Stimulated activated CD4-positive, alpha-beta T cell treated with anti-CD3 and anti-CD28 coated beads, Interleukin-4, amount 100 ng/mL, for 24 hours (primary cell): ENCODE data around the gene JAK1.
"Not testable (repeated sequence)": the region's sequence is repeated elsewhere in the genome, so short reads cannot be mapped to it uniquely, and the experiment has no call there.

Experiments used
- DNase-seq: peaks from one replicate; pipeline ENCODE4 v3.0.0-alpha.2; 2020

JAK1 gene

GRCh38 chr1:64829411-64830029 lies 136.8 kb downstream of the JAK1 start:
- DNase-seq, result no peak

DNA sequence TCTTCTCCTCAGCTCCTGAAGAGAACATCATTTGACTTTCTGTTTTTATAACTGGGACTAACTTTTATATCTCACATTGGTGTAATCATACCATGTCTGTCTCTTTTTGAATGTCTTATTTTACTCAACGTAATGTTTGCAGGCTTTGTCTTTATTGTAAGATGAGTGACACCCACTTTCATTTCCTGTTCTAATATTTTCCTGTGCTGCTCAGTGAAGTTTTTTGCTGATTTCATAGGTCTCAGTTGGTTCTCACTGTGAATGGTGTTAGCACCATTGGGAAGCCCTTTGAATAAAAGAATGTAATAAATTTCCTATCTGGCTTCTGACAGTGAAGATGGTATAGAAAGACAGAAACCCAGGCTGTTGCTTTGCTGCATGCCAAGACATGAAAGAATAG lies 137.5 kb downstream of the JAK1 start:
- no peak for DNase-seq

GRCh38 chr1:64826991-64827390 lies 139.4 kb downstream of the JAK1 start:
- no peak for DNase-seq

DNA sequence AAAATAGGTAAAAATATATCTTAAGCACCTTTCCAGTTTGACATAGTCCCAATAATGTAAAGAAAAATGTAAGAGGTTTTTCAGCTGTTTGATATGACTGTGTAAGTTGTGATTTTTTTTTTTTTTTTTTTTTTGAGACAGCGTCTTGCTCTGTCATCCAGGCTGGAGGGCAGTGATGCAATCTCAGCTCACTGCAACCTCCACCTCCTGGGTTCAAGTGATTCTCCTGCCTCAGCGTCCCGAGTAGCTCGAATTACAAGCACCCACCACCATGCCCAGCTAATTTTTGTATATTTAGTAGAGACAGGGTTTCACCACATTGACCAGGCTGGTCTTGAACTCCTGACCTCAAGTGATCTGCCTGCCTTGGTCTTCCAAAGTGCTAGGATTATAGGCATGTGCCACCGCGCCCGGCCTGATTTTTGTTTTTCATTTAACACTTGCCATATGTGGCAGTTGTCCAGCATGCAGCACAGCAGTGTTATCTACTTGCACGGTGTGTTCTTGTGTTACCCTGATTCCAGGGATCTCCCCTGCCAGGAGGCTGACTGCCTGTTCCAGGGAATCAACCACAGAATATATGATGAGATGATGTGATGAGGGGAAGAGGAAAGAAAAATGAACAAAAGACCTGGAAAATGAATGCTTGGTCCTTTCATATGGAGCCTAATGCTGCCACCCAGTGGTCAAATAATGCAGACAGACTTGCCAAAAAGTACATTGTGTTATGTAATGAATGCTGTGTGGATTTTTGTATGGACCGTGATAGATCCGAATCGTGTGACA lies 142.5 kb downstream of the JAK1 start:
- DNase-seq, result peak; percentile 71

DNA sequence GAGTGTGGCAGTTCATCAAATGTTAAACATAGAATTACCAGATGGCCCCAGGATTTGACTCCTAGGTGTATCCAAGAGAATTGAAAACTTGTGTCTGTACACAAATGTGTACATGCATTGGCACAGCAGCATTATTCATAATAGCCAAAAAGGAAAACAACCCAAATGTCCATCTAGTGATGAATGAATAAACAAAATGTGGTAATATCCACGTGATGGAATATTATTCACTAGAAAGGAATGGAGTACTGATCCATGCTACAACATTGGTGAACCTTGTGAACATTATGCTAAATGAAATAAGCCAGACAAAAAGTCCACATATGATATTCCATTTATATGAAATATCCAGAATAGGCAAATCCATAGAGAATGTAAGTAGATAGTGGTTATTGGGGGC lies 143.7 kb downstream of the JAK1 start:
- no peak for DNase-seq

GRCh38 chr1:64820572-64820971 lies 145.8 kb downstream of the JAK1 start:
- not testable (repeated sequence) for DNase-seq

- DNase-seq, result not testable (repeated sequence)
These were observed 149.0 kb downstream of the JAK1 start for GRCh38 chr1:64817364-64817763.

GRCh38 chr1:64814427-64814826 lies 151.9 kb downstream of the JAK1 start:
- DNase-seq, result no peak

DNA sequence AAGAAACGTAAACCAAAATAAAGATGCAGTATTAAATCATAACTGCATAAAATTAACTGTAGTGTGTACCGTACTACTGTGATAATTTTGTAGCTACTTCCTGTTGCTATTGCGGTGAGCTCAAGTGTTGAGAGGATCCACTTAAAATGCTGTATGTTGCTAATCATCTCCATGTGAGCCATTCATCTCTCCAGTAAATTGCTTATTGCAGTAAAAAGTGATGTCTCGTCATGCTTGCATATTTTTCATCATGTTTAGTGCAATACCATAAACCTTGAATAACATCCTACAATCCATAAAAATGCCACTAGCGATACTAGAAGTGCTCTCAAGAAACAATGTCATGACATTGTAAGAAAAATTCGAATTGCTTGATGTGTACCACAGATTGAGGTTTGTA lies 155.2 kb downstream of the JAK1 start:
- DNase-seq, result no peak

DNA sequence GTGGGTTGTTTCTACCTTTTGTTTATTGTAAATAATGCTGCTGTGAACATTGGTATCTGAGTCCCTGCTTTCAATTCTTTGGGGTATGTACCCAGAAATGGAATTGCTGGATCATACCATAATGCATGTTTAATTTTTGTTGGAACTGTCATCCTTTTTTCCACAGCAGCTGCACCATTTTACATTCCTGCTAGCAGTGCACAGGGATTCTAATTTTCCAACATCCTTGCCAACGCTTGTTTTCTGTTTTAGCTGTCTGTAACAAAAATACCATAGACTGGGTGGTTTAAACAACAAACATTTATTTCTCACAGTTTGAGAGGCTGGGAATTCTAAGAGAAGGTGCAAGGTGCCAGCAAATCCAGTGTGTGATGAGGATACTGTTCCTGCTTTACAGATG lies 156.3 kb downstream of the JAK1 start:
- DNase-seq, result no peak

DNA sequence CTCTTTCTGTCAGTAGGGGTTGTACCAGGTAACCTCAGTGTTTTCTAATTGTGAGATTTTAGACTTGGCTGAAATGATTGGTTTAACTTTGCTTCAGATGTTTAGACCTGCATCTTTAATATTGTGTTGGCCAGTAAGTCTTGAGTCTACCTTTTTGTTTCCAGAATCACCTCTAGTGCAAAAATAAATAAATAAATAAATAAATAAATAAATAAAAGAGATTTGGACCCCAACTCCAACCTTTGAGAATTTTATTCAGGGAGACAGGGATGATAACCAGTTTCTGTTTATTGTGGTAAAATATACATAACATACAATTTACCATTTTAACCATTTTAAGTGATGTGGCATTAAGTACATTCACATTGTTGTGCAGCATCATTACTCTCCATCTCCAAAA lies 157.0 kb downstream of the JAK1 start:
- no peak for DNase-seq

GRCh38 chr1:64801851-64802523 lies 164.4 kb downstream of the JAK1 start:
- no peak for DNase-seq

- DNase-seq, result no peak
These were observed 167.5 kb downstream of the JAK1 start for GRCh38 chr1:64798872-64799271.

- DNase-seq, result no peak
These were observed 175.4 kb downstream of the JAK1 start for GRCh38 chr1:64790832-64791487.
